H9 (cell line): ENCODE data around the gene HEATR3. TPM values are rescaled to one million over a fixed set of nuclear protein-coding genes. Genes with fewer than 3 reads are reported as not detected.

Source experiments
- DNase-seq: peaks from one replicate; pipeline ENCODE4 v3.0.0-alpha.2; 2017
- H2AFZ ChIP-seq: one replicate; pipeline ENCODE4 v1.6.1; 2013; ENCODE audit warnings: mild to moderate bottlenecking, low read length, control low read depth, moderate library complexity
- H2AK5ac ChIP-seq: 2 replicates; pipeline ENCODE4 v1.6.1; 2013; ENCODE audit warnings: low read length, control low read depth, mixed read lengths; ENCODE audit not compliant: insufficient read length
- H2BK120ac ChIP-seq: one replicate; pipeline ENCODE4 v1.6.1; 2013; ENCODE audit warnings: low read depth, mild to moderate bottlenecking, low read length, control low read depth, inconsistent platforms; ENCODE audit not compliant: poor library complexity, severe bottlenecking
- H2BK12ac ChIP-seq: 2 replicates; pipeline ENCODE4 v1.6.1; 2013; ENCODE audit warnings: low read length, control low read depth, mixed read lengths, low read depth; ENCODE audit not compliant: insufficient read length
- H2BK15ac ChIP-seq: 2 replicates; pipeline ENCODE4 v1.6.1; 2013; ENCODE audit warnings: low read depth, low read length, control low read depth
- H2BK20ac ChIP-seq: one replicate; pipeline ENCODE4 v1.6.1; 2013; ENCODE audit warnings: low read depth, mild to moderate bottlenecking, low read length, control low read depth, inconsistent platforms; ENCODE audit not compliant: poor library complexity, severe bottlenecking
- H2BK5ac ChIP-seq: 2 replicates; pipeline ENCODE4 v1.6.1; 2013; ENCODE audit warnings: low read length, control low read depth, mixed read lengths; ENCODE audit not compliant: insufficient read length
- H3K14ac ChIP-seq: 2 replicates; pipeline ENCODE4 v1.6.1; 2013; ENCODE audit warnings: low read length, control low read depth; ENCODE audit not compliant: insufficient read depth
- H3K18ac ChIP-seq: 2 replicates; pipeline ENCODE4 v1.6.1; 2013; ENCODE audit warnings: low read depth, mild to moderate bottlenecking, mixed read lengths, low read length, control low read depth; ENCODE audit not compliant: insufficient read length
- H3K23ac ChIP-seq: 2 replicates; pipeline ENCODE4 v1.6.1; 2013; ENCODE audit warnings: low read length, control low read depth, mixed read lengths, low read depth; ENCODE audit not compliant: insufficient read length
- H3K23me2 ChIP-seq: 2 replicates; pipeline ENCODE4 v1.6.1; 2013; ENCODE audit warnings: low read depth, mild to moderate bottlenecking, mixed read lengths, low read length, control low read depth; ENCODE audit not compliant: insufficient read length, poor library complexity, severe bottlenecking
- H3K27ac ChIP-seq: 2 replicates; pipeline ENCODE4 v1.5.1; 2013; ENCODE audit warnings: low read length, control low read depth, mixed read lengths, low read depth; ENCODE audit not compliant: insufficient read length
- H3K27me3 ChIP-seq: 2 replicates; pipeline ENCODE4 v1.6.1; 2013; ENCODE audit warnings: low read length, control low read depth, inconsistent platforms; ENCODE audit not compliant: insufficient read depth
- H3K4ac ChIP-seq: 2 replicates; pipeline ENCODE4 v1.6.1; 2013; ENCODE audit warnings: low read depth, mild to moderate bottlenecking, control low read depth, inconsistent platforms, low read length, moderate library complexity
- H3K4me1 ChIP-seq: 2 replicates; pipeline ENCODE4 v1.6.1; 2013; ENCODE audit warnings: low read length, control low read depth, inconsistent platforms; ENCODE audit not compliant: insufficient read depth
- H3K4me2 ChIP-seq: 2 replicates; pipeline ENCODE4 v1.6.1; 2013; ENCODE audit warnings: low read length, control low read depth, mixed read lengths; ENCODE audit not compliant: insufficient read length, insufficient read depth
- H3K56ac ChIP-seq: 2 replicates; pipeline ENCODE4 v1.6.1; 2013; ENCODE audit warnings: low read depth, mild to moderate bottlenecking, mixed read lengths, low read length, control low read depth; ENCODE audit not compliant: insufficient read length
- H3K79me1 ChIP-seq: 2 replicates; pipeline ENCODE4 v1.6.1; 2013; ENCODE audit warnings: low read depth, mild to moderate bottlenecking, moderate library complexity, low read length, control low read depth, inconsistent platforms; ENCODE audit not compliant: insufficient read depth, poor library complexity, severe bottlenecking
- H3K79me2 ChIP-seq: 2 replicates; pipeline ENCODE4 v1.6.1; 2013; ENCODE audit warnings: low read length, control low read depth, inconsistent platforms; ENCODE audit not compliant: insufficient read depth
- H3K9ac ChIP-seq: 2 replicates; pipeline ENCODE4 v1.6.1; 2013; ENCODE audit warnings: low read length, control low read depth, mixed read lengths; ENCODE audit not compliant: insufficient read length; ENCODE audit errors: extremely low read depth
- H3K9me3 ChIP-seq: one replicate; pipeline ENCODE4 v1.6.1; 2013; ENCODE audit warnings: low read depth, low read length, inconsistent platforms; ENCODE audit not compliant: control insufficient read depth
- H3T11ph ChIP-seq: one replicate; pipeline ENCODE4 v1.6.1; 2013; ENCODE audit warnings: mild to moderate bottlenecking, low read length, control low read depth, inconsistent platforms
- H4K20me1 ChIP-seq: one replicate; pipeline ENCODE4 v1.6.1; 2013; ENCODE audit not compliant: control insufficient read depth, insufficient read length, insufficient read depth
- H4K5ac ChIP-seq: 2 replicates; pipeline ENCODE4 v1.6.1; 2013; ENCODE audit warnings: low read depth, mild to moderate bottlenecking, mixed read lengths, low read length, control low read depth; ENCODE audit not compliant: insufficient read length
- H4K8ac ChIP-seq: replicated peaks from 2 replicates; pipeline ENCODE4 v1.6.1; 2013; ENCODE audit warnings: low read length, control low read depth, mixed read lengths, low read depth; ENCODE audit not compliant: insufficient read length
- H4K91ac ChIP-seq: 2 replicates; pipeline ENCODE4 v1.6.1; 2013; ENCODE audit warnings: low read depth, mild to moderate bottlenecking, moderate library complexity, mixed read lengths, low read length, control low read depth; ENCODE audit not compliant: insufficient read length
- H3K27ac Mint-ChIP-seq, 3 experiments: 2 replicates in 2 of 3; 3 replicates in 1 of 3; pipeline ENCODE4 v1.8.0; 2020 to 2021; ENCODE audit warnings: mixed read lengths in 3 of 3, mild to moderate bottlenecking in 1 of 3, moderate library complexity in 1 of 3
- H3K27me3 Mint-ChIP-seq: 2 replicates; pipeline ENCODE4 v1.8.0; 2021; ENCODE audit warnings: low read depth, mild to moderate bottlenecking, moderate library complexity, mixed read lengths
- H3K36me3 Mint-ChIP-seq, 3 experiments: 2 replicates in 2 of 3; 3 replicates in 1 of 3; pipeline ENCODE4 v1.8.0; 2020 to 2021; ENCODE audit warnings: low read depth in 3 of 3, mixed read lengths in 3 of 3; ENCODE audit not compliant: insufficient read depth in 1 of 3
- H3K4me1 Mint-ChIP-seq, 2 experiments: 2 replicates each; pipeline ENCODE4 v1.8.0; 2020; ENCODE audit warnings: mixed read lengths in 2 of 2
- H3K4me3 Mint-ChIP-seq, 2 experiments: 2 replicates in 1 of 2; 3 replicates in 1 of 2; pipeline ENCODE4 v1.8.0; 2020 to 2021; ENCODE audit warnings: mild to moderate bottlenecking in 2 of 2, mixed read lengths in 2 of 2, moderate library complexity in 1 of 2
- H3K9me3 Mint-ChIP-seq, 2 experiments: 2 replicates in 1 of 2; 3 replicates in 1 of 2; pipeline ENCODE4 v1.8.0; 2020; ENCODE audit warnings: mild to moderate bottlenecking in 2 of 2, mixed read lengths in 2 of 2, moderate library complexity in 1 of 2
- CTCF ChIP-seq: fragments of 200-600 bp; sonication (generic); conservative IDR thresholded peaks from 3 replicates; pipeline ENCODE4 v1.8.0; 2021; ENCODE audit warnings: antibody characterized with exemption, mild to moderate bottlenecking
- WGBS: extraction: QIAGEN DNeasy Blood & Tissue Kit; methylation state at CpG from one replicate; pipeline ENCODE4 v1.1.7; 2013; ENCODE audit warnings: missing lambda C conversion rate, low lambda C conversion rate, mixed read lengths; ENCODE audit not compliant: insufficient read length; ENCODE audit errors: extremely low coverage; 5-methylcytosine and 5-hydroxymethylcytosine counted together
- total RNA-seq: library from RNA; stranded (reverse); gene quantifications from 2 replicates; pipeline ENCODE4 v1.2.1, GENCODE V29; 2021

HEATR3 gene
- total RNA-seq, 1 experiment from 2014 or later = 26.5 TPM

- H3K9me3 ChIP-seq = no peaks in the 10 kb centered on the region
- no peaks in the 10 kb centered on the region for H4K20me1 ChIP-seq
- no peak overlapping the region for H4K91ac ChIP-seq
- Mint-ChIP-seq H3K27ac (peak overlapping the region in 1 of 3 experiments; percentile 18; a peak in 1 of 7 replicates), H3K4me3 (no peak overlapping the region), H3K9me3 (peaks cover 5 to 12% of the 10 kb centered on the region in 2 experiments; a peak in 4 of 5 replicates), H3K27me3 (peaks cover 6% of the 10 kb centered on the region), H3K36me3 (peaks cover 0 to 4% (median 0%) of the 10 kb centered on the region in 3 experiments; a peak in 1 of 7 replicates), H3K4me1 (no peaks in the 10 kb centered on the region)
- DNase-seq = no peak
- no peak overlapping the region for H2BK5ac ChIP-seq
- no peak overlapping the region for H2AK5ac ChIP-seq
- H3K56ac ChIP-seq = no peak overlapping the region
- no peak overlapping the region for H2BK20ac ChIP-seq
- H2BK15ac ChIP-seq = no peak overlapping the region
- peak overlapping the region; percentile 68 for H4K5ac ChIP-seq
- no peaks in the 10 kb centered on the region for H3K79me1 ChIP-seq
- H3K27ac ChIP-seq = no peak overlapping the region
- no peak overlapping the region for H3K14ac ChIP-seq
- no peak overlapping the region for H3K9ac ChIP-seq
- H3K79me2 ChIP-seq = no peaks in the 10 kb centered on the region
- H2AFZ ChIP-seq = no peak overlapping the region
- no peak overlapping the region for H2BK120ac ChIP-seq
- H3K23me2 ChIP-seq = no peaks in the 10 kb centered on the region
- no peak overlapping the region for H3T11ph ChIP-seq
- no peak overlapping the region for H4K8ac ChIP-seq
- no peak overlapping the region for H3K23ac ChIP-seq
- H3K18ac ChIP-seq = no peak overlapping the region
- WGBS = no CpG with 5 or more reads among the region's 28 CpGs
- no peak overlapping the region for H3K4ac ChIP-seq
- H3K4me2 ChIP-seq = no peak overlapping the region
- no peak for TF ChIP-seq CTCF
- H2BK12ac ChIP-seq = no peak overlapping the region
- no peaks in the 10 kb centered on the region for H3K4me1 ChIP-seq
- H3K27me3 ChIP-seq = no peaks in the 10 kb centered on the region
Observed at GRCh38 chr16:50058091-50058771, 7.5 kb upstream of the HEATR3 start.
